PC-9 (cell line): ENCODE data around the gene PHOX2B. TPM values are rescaled to one million over a fixed set of nuclear protein-coding genes. Genes with fewer than 3 reads are reported as not detected.

ENCODE experiments used
- BruUV-seq: library from RNA; stranded (reverse); fragments of 400-500 nt; replicated peaks from 2 replicates; lab custom pipeline; 2021; lab: Mats Ljungman, UMichigan
- CTCF ChIA-PET: fragments of 300-600 bp; sonication (Branson Sonifier 250); formaldehyde crosslinking; loops from one replicate; lab custom pipeline; 2022; ENCODE audit warnings: antibody characterized with exemption; lab: Charles Lee
- POLR2A ChIA-PET: fragments of 300-600 bp; sonication (Branson Sonifier 250); formaldehyde crosslinking; loops from one replicate; lab custom pipeline; 2022; ENCODE audit warnings: antibody characterized with exemption; ENCODE audit not compliant: unreplicated experiment; lab: Charles Lee
- DNase-seq, 2 experiments: peaks; one replicate each; pipeline versions ENCODE4 v3.0.0 to v3.0.0-alpha.2; 2015 to 2022; ENCODE audit warnings: mixed read lengths in 1 of 2
- H2AFZ ChIP-seq: fragments of 200-600 bp; sonication (generic); 2 replicates; pipeline ENCODE4 v1.8.1; 2017; ENCODE audit warnings: antibody characterized with exemption
- H3F3A ChIP-seq: fragments of 200-600 bp; sonication (generic); 2 replicates; pipeline ENCODE4 v1.8.1; 2017; ENCODE audit warnings: antibody characterized with exemption, mild to moderate bottlenecking, low read depth; ENCODE audit not compliant: insufficient read depth
- H3K27ac ChIP-seq: fragments of 200-600 bp; sonication (generic); 2 replicates; pipeline ENCODE4 v1.6.1; 2016; ENCODE audit warnings: mixed run types
- H3K27me3 ChIP-seq: fragments of 200-600 bp; sonication (generic); 2 replicates; pipeline ENCODE4 v1.6.1; 2016; ENCODE audit warnings: low read depth, mixed run types; ENCODE audit not compliant: insufficient read depth
- H3K36me3 ChIP-seq: fragments of 200-600 bp; sonication (generic); 2 replicates; pipeline ENCODE4 v1.6.1; 2016; ENCODE audit warnings: low read depth, mixed run types
- H3K4me1 ChIP-seq: fragments of 200-600 bp; sonication (generic); replicated peaks from 2 replicates; pipeline ENCODE4 v1.6.1; 2016; ENCODE audit warnings: mixed run types; ENCODE audit not compliant: insufficient read depth
- H3K4me2 ChIP-seq: fragments of 200-600 bp; sonication (generic); 2 replicates; pipeline ENCODE4 v1.6.1; 2017; ENCODE audit warnings: mixed run types
- H3K4me3 ChIP-seq: fragments of 200-600 bp; sonication (generic); 2 replicates; pipeline ENCODE4 v1.6.1; 2016; ENCODE audit warnings: mixed run types
- H3K79me2 ChIP-seq: fragments of 200-600 bp; sonication (generic); 2 replicates; pipeline ENCODE4 v1.6.1; 2017; ENCODE audit warnings: low read depth, mixed run types
- H3K9me2 ChIP-seq: fragments of 200-600 bp; sonication (generic); 2 replicates; pipeline ENCODE4 v1.8.1; 2017; ENCODE audit warnings: mild to moderate bottlenecking; ENCODE audit not compliant: insufficient read depth
- H3K9me3 ChIP-seq: fragments of 200-600 bp; sonication (generic); 2 replicates; pipeline ENCODE4 v1.8.1; 2016; ENCODE audit warnings: low read depth; ENCODE audit not compliant: insufficient read depth
- H4K20me1 ChIP-seq: fragments of 200-600 bp; sonication (generic); 2 replicates; pipeline ENCODE4 v1.8.1; 2017; ENCODE audit not compliant: insufficient read depth
- CTCF ChIP-seq: fragments of 200-600 bp; sonication (generic); conservative IDR thresholded peaks from 2 replicates; pipeline ENCODE4 v1.6.1; 2017; ENCODE audit warnings: mixed run types, antibody characterized with exemption, mild to moderate bottlenecking, moderate library complexity
- EZH2 ChIP-seq: fragments of 200-600 bp; sonication (generic); IDR thresholded peaks from 2 replicates; pipeline ENCODE4 v1.8.0; 2017; ENCODE audit warnings: antibody characterized with exemption, low read depth
- intact Hi-C: fragments of 100-400 bp; cut with micrococcal nuclease; formaldehyde crosslinking; loops from one replicate; pipeline ENCODE4 v1.10.0; 2022; ENCODE audit not compliant: unreplicated experiment
- total RNA-seq: library from RNA; stranded (reverse); gene quantifications from 2 replicates; pipeline ENCODE4 v1.2.3, GENCODE V29; 2021

The PHOX2B gene
- total RNA-seq, 1 experiment from 2014 or later: not detected

- Histone ChIP-seq H3K4me1 (no peaks in the 10 kb centered on the region), H3F3A (peaks cover 18% of the 10 kb centered on the region; the same call in 1 of the 2 replicates), H3K27me3 (no peaks in the 10 kb centered on the region), H3K9me2 (no peaks in the 10 kb centered on the region), H2AFZ (no peak overlapping the region), H4K20me1 (no peaks in the 10 kb centered on the region; the same call in 1 of the 2 replicates), H3K79me2 (no peaks in the 10 kb centered on the region), H3K4me2 (no peak overlapping the region), H3K27ac (no peak overlapping the region), H3K9me3 (no peaks in the 10 kb centered on the region), H3K36me3 (peaks cover 22% of the 10 kb centered on the region; the same call in 1 of the 2 replicates), H3K4me3 (no peak overlapping the region)
- DNase-seq: no peak
- intact Hi-C loops: no loop called here
- TF ChIP-seq EZH2 (no peak), CTCF (no peak)
- ChIA-PET CTCF (no interaction called here), POLR2A (no interaction called here)
- no TSS peak for BruUV-seq
Measured at GRCh38 chr4:41696131-41696530, 52.4 kb downstream of the PHOX2B start.

Other genes with a start within 250 kb of the PHOX2B start
- gene LIMCH1, start 210.6 kb downstream of the PHOX2B start, total RNA-seq: 252 and 339 TPM in 2 replicates
- 62.3 and 65.0 TPM in 2 replicates for gene TMEM33, start 186.7 kb upstream of the PHOX2B start, total RNA-seq
- gene DCAF4L1, start 233.0 kb upstream of the PHOX2B start, total RNA-seq: 0.15 and 0.23 TPM in 2 replicates
- gene SLC30A9, start 241.8 kb upstream of the PHOX2B start, total RNA-seq: 37.0 and 47.6 TPM in 2 replicates